NCI-H345 (cell line): Measurements from ENCODE around the gene SLC24A3.

Experiments
- DNase-seq: peaks from one replicate; lab custom pipeline; 2025; lab: John Stamatoyannopoulos, UW

SLC24A3 gene

DNA sequence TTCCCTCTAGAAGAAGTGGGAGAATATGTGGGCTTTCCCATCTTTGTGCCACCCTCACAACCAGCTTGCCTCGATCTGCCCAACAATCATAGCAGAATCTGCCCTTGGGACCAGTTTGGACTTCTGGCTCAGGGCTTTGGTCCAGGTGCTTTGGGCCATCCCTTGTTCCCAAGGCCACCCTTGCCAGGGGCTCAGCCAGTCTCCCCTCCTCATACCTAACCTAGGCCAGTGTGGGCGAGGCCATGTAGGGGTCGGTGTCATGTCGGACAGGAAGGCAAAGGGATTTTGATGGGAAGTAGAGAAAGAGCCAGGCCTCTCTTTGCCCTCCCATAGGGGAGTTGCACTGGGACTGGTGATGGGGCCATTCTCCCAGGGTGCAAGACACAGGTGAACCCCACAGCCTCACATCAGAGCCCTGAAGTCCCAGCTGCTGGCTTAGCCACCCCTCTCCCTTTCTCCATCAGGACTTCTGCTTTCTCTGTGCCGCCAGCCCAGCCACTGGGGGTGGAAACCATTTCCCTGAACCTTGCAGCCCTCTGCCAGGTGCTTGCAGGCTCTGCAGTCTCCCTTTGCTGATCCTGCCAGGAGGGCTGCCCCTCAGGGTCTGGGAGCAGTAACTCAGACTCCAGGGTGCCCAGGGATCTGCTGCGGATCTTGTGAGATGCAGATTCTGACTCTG is 60.7 kb downstream of the SLC24A3 start:
- no peak for DNase-seq

DNA sequence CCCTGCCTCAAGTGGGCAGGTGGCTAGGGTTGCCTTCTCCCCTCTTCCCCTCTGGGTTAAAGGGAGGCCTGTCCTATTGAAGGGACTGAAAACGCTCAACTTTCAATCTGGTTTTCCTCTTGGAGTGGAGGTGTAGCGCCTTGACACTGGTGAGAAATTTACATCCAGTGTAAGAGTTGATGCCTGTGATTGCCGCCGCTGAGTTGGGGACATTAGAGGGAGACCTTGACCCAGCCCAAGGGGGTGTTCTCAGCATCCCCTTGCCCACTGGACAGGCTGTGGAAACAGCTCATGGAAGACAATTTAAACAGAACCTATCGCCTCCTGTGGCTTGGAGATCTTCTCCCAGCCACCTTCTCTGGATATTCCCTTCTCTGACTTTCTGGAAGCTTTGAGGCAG is 61.6 kb downstream of the SLC24A3 start:
- DNase-seq = no peak

DNA sequence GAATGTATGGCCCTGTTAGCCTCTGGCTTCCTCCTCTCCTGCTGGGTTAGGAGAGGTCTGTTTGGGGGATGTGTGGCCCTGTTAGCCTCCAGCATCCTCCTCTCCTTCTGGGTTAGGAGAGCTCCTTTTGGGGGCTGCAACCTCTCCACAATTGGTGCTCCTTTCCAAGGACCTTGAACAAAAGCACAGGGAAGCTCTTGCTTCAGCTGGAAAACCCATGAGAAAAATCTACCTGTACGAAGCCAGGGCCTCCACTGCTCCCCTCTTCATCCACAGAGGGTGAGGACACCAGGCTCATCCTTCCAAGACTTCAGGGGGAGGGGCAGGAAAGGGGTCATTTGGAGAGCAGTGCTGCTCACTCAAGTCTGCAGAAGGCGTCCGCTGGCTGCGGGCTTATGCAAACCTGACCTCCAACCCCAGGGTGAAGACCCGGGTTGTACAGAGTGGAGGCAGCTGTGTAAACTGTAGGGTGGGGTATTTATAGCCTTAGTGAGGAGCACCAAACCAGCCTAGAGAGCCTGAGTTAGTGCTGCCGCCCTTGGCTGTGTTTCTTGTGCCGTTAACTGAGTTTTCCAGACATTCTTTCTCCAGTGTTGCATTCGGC is 62.1 kb downstream of the SLC24A3 start:
- no peak for DNase-seq

DNA sequence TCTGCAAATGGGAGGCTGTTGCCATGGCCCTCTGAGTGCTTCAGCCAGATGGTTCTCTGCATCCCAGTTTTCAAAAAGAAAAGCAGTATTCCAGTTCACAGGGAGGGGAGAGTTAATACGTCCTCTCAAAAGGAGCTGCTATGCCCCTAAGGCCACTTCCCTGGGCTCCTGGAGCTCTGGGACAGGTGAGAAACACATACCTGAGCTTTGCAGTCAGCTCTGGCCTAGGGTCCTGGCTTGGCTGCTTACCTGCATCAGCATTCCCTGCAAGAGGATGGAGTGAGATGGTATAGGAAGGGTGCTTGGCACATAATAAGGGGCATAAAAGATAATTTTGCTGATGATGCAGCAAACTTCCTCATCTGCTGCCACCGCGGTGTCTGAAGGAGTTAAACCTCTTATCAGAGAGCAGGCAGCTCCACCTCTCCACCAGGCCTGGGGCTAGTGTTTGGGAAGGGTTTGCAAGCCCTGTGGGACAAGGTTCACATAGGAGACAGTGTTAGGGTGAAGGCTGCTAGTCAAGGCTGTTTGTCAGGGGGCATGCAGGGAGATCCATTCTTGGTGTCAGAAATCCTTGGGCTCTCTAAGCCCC is 62.7 kb downstream of the SLC24A3 start:
- no peak for DNase-seq

DNA sequence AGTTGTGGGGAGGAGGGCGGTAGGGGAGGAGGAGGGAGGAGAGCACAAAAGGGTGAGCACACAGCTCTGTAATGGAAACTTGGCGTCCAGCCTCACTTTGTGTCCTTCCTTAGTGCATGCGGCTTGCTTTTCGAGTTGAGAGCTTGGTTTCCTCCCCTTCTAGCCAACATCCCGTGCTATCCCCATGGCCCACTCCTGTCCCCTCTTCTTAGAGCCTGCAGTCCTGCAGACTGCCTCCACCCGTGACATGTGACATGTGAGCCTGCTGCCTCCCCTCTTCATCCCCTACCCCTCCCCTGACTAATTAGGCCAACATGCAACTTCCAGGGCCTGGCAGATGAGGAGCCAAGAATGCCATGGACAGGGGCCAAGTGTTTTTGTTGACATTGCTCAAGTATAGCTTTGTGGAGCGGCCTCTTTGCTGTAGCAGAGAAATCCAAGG is 63.2 kb downstream of the SLC24A3 start:
- peak; percentile 83 for DNase-seq

DNA sequence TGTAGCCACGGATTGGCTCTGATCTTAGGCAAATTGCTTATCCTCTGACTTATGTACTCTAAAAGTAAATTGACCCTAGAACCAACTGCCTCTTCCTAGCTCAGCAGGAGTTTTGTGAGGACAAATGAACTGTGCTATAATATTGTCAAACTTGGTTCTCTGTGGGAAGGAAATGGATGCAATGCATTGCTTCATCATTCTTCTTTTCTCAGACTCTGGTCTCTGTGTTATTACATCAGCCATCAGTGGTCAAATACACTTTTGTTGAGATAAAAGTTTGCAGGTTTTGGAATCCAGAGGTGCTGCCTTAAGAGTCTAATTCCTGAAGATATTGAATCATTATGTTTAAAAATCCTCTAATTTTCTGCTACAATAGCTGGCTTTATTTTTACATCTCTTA is 64.9 kb downstream of the SLC24A3 start:
- peak; percentile 10 for DNase-seq

DNA sequence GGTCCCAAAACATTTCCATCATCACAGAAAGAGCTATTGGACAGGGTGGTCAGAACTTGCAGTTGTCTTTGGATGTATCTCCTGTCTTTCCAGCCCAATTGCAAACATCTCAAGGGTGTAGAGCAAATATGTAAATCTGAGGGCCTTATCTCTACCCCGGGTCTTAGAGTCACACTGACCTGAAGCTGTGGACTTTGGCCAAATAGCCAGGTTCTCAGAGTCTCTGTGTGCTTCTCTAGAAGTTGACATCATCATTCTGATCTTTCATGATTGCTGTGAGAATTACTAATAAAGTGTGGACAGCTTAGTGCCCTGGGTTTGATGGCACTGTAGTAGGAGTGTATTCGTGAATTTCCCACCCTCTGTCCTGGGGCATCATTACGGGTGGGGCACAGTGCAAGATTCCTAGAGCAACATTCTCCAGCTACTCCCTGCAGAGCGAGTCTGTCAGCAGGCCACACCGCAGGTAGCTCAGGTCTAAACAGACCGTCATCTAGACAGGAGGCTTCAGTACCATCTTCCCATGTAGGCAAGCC is 71.1 kb downstream of the SLC24A3 start:
- no peak for DNase-seq

DNA sequence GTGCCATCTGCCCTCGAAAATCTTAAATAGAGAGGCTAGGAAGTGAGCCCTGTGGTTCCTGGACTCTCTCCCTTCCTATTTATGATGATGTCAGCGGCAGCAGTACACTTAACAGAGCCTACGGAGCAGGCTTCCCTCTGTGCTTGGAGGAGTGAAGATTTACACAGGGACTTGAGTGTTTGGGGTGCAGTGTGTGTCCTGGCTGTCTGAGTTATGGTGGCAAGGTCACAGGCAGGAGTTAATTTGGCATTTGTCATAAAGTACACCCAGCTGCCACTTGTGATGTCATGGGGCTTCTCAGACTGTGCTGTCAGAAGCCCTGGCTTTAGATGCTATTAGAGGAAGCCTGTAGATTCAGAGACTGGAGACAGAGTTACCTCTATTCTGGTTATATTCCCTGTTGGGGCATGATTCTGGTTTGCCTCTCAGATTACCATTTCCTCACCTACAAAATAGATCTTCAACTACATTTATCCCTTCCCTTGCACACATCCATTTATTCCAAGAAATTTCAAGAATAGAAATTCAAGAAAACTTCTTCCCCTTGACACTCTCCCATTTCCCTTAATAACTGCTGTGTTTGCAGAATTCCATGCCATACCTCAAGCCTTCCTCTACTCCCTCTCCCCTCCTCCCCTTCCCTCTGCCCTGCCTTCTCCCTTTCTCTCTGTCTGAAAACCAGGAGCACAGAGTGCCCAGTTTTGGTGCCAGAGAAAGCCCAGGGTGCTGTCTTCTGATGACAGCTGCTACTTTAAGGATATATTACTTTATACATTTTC is 72.1 kb downstream of the SLC24A3 start:
- no peak for DNase-seq

DNA sequence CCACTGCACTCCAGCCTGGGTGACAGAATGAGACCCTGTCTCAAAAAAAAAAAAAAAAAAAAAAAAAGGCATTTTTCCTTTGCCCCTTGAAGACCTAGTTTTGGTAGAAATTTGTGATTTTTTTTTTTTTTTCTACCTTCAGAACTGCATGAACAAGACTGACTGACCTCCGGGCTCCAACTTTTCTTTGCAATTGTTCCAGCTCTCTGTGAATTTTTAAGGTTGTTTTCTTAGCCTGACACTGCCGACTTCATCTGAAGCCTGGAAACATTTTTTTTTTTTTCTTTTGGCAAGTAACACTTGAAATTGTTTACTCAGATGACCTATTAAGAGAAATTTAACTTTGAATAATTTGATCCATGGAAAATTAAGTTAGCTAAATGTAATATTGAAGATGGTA is 73.0 kb downstream of the SLC24A3 start:
- DNase-seq = no peak

DNA sequence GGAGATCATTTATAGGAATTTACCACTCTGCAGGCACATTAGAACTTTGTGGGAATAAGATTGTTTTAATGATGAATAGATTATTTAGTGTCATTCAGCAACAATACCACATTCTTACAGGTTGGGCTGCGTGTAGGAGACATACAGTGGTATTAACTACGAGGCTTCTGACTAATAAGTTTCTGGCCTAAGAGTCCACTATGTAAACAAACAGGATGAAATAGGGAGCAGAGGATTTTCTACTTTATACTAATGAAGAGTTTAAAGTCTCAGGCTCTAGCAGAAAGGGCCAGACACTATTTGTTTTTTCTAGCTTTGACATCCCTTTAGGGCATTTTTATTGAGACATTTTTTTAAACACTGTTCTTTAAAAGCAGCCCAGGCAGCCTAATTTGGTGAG is 75.6 kb downstream of the SLC24A3 start:
- no peak for DNase-seq

DNA sequence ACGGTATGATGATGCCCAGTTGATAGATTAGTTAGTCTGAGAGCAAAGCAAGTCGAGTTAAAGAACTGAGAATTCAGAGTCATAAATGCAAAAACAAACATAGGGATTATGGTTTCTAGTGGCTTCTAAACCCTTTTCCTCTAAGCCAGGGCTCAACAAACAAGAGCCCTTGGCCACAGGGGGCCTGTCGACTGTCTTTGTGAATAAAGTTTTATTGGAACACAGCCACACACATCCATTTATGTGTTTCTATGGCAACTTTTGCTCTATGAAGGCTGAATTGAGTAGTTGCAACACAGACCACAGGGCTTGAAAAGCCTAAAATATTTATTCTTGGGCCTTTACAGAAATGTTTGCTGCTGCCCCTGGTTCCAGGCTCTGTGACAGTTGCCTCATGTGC is 76.2 kb downstream of the SLC24A3 start:
- no peak for DNase-seq

DNA sequence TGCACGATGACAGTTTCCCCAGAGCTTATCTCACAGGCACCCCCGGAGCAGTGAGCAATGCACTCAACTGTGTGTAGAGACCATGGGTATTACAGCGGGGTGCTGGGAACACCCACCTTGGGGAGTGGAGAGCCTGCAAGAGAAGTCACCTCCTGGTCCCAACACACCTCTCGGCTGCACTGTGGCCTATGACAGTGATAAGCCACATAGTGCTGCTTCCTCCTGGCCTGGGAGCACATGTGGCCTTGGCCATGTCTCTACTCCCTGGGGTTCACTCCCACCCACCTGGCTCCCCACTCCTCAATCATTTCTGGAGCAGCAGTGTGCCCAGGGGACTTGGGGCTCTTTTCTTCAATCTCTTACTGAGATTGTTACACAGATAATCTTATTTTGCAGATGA is 77.0 kb downstream of the SLC24A3 start:
- DNase-seq = no peak

DNA sequence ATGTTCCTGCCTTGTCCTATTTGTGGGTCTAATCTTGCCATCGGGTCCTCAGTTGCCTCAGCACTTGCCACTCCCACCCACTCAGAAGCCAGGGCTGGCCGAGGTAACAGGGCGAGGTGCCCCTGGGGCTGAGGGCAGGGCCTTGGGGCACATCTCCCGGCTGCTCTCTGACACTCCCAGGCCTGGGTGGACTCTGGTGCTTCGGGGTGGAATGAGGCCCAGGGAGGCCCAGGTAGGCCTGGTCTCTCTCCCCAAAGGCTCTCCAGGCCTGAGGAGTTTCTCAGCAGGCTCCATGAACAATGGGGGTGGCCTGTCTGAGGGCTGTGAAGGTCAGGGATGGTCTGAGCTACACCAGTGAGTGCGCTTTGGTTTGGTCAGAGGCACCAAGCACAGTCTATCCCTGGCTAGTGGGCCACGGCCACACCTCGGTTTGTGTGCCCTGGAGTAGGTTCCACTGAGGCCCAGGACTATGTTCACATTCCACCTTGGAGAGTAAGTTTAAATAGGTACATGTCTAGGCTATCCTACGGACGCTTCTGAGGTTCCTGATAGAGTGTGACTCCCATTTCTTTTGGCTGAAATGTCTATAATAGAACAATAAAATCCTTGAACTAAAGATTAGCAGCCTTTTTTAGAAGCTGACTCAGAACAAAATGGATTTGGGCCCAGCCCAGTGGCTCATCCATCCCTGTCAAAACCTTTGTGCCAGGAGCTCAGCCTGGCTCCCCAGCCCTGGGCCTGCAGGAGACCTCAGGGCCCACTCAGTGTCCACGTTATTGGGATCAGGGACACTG is 78.8 kb downstream of the SLC24A3 start:
- DNase-seq = no peak

DNA sequence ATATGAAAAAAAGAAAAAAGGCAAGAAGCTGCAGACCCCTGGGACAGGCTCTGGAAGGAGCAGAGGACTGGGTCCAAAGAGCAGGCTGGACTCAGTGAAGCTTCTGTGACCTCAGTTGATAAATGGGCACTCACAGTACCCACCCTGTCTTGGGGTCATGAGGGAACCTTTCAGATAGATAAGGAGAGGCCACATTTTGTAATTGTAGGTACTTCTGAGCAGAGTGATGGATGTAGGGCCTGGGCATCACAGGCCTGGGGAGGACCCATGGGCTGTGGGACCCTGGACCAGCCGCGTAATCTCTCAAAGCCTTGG is 79.3 kb downstream of the SLC24A3 start:
- DNase-seq = no peak

DNA sequence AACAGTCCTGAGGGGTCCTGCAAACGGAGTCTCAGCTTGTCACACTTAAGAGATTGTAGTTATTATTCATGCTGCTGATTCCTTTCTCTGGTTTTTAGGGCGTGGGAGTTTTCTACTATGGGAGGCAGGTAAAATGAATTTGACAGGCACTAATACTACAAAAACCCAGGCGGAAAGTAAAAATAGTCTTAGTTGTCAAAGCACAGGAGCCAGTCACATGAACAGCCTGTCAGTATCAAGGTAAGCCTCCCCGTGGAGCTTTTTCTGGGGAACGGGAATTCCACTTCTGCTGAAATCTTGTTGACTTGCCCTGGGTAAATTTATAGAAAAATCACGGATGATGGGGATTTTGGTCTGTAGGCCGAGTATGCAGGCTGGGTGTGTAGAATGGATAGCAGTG is 79.8 kb downstream of the SLC24A3 start:
- DNase-seq = no peak

DNA sequence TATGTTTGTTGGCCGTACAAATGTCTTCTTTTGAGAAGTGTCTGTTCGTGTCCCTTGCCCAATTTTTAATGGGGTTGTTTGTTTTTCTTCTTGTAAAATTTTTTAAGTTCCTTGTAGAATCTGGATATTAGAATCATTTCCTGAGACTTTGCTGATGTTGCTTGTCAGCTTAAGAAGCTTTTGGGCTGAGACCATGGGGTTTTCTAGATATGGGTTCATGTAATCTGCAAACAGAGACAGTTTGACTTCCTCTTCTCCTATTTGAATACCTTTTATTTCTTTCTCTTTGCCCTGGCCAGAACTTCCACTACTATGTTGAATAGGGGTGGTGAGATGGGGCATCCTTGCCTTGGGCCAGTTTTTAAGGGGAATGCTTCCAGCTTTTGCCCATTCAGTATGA is 82.6 kb downstream of the SLC24A3 start:
- DNase-seq = no peak

DNA sequence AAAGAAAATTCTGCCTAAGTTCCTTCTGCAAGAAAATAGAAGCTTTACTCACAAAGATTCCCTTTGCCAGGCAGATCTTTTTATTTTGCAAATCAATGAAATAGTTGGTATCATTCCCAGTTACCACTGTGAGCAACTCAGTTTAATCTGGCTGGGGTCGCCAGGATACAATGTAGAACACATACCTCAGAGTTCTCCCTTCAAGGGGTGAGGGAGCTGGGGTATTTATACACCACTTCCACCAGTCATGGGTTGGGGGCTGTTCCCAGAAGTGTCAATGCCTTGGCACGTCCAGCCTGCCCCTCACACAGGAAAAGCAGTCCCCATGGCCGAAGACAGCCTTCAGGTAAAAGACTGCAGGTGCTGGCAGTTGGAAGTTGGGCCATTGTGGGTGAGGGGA is 86.2 kb downstream of the SLC24A3 start:
- no peak for DNase-seq

DNA sequence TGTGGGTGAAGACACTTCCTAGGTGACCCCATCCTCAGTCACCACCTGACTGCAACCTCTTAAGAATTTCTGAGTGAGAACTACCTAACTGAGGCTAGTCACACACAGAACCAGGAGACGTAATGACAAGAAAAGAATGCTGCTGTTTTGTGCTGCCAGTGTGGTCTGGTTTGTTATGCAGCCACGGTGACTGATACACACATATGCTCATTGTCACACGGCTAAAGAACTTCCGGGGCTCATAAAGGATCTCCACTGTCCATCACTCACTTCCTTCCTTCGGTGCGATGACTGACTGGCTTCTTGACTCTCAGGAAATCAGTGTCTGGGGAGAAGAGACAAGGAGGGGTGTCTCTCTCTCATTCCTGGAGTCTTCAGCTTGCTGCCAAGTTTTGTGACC is 88.0 kb downstream of the SLC24A3 start:
- no peak for DNase-seq

DNA sequence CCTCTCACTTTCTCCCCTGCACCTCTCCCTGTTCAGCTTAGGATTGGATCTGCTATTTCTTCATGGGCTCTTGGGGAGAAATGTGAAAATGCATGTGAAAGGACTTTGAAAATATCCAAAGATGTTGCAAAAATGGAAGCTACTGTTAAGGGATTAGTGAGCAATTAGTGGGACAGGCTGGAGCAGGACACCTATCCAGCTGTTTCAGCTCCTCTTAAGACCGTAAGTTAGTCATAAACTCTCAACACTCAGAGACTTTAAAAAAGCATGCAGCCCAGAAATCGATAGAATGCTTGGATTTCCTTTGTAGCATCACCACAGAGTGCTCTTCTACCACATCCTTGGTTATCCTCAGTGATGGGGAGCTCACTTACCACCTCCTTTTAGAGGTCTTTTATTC is 88.7 kb downstream of the SLC24A3 start:
- no peak for DNase-seq

DNA sequence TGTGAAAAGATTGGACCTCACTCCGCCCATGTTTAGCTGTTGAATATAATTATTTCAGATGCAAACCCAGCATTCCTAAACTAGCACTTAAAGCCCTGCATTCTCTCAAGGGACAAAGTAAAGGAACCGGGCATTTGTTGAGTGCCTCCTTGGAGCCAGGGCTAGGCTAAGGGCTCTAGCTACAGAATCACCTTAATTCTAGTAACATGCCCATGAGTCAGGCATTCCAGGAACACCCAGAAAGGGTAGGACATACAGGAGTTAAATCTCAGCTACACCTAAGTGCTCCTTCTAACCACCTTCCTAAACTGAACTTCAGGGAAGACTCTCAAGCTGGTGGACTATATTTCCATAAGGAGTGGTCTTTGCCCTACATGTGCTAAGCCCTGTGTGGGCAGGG is 89.4 kb downstream of the SLC24A3 start:
- no peak for DNase-seq

DNA sequence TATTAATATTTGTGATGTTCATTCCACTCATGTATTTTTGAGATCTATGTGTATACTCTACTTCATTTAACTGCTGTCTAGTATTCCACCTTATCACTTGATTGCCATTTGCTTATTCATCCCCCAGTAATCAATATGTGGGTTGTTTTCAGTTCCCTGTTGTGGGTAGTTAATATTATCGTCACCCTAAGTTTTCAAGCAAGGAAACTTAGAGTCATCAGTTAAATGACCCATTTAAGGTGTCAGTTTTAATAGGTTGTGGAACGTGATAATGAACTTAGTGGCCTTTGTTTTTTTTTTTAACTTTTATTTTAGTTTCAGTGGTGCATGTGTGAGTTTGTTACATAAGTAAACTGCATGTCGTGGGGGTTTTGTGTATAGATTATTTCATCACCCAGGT is 90.3 kb downstream of the SLC24A3 start:
- DNase-seq = no peak

DNA sequence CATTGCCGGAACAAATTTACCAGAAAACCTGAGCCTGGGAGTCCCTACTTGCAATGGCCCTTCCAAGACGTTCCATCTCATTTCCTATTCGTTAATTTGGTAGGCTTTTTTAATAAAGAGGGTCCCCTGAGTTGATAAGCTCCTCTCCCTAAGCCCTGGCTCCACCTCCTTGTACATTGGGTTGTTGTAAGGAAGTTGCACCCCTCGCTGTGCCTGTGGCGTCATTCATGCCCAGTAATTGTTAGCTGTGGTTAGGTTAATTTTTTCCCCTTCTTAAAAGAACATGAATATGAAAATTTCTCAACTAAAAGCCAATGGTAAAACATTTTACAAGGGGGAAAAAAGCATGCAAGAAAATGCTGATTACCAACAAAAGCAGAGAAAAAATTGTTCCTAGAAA is 91.9 kb downstream of the SLC24A3 start:
- DNase-seq = no peak
